DMS153 treated with DMSO at 0.1 percent for 48 hours (cell line): Measurements from ENCODE around the gene METAP2.
"Not testable (repeated sequence)": the region's sequence is repeated elsewhere in the genome, so short reads cannot be mapped to it uniquely, and the experiment has no call there.

Experiments
- DNase-seq: peaks from one replicate; lab custom pipeline; 2025; ENCODE audit not compliant: unreplicated experiment; lab: John Stamatoyannopoulos, UW

Gene METAP2

GRCh38 chr12:95462081-95462480, 11.9 kb upstream of the METAP2 start:
- no peak for DNase-seq

GRCh38 chr12:95462551-95462950, 11.4 kb upstream of the METAP2 start:
- DNase-seq, result no peak

- no peak for DNase-seq
Observed at GRCh38 chr12:95463050-95463449, 10.9 kb upstream of the METAP2 start.

- not testable (repeated sequence) for DNase-seq
Observed at GRCh38 chr12:95463776-95464175, 10.2 kb upstream of the METAP2 start.

GRCh38 chr12:95465275-95465674, 8.7 kb upstream of the METAP2 start:
- DNase-seq, result no peak

- DNase-seq, result no peak
Observed at GRCh38 chr12:95470300-95470699, 3.7 kb upstream of the METAP2 start.

- DNase-seq, result no peak
Observed at GRCh38 chr12:95473231-95473883, 595 bp upstream of the METAP2 start.

GRCh38 chr12:95474660-95474958, 657 bp downstream of the METAP2 start:
- no peak for DNase-seq

GRCh38 chr12:95480230-95480629, 6.3 kb downstream of the METAP2 start:
- DNase-seq, result no peak

GRCh38 chr12:95481072-95481471, 7.1 kb downstream of the METAP2 start:
- no peak for DNase-seq

GRCh38 chr12:95481888-95482287, 7.9 kb downstream of the METAP2 start:
- no peak for DNase-seq

GRCh38 chr12:95482564-95482963, 8.6 kb downstream of the METAP2 start:
- DNase-seq, result not testable (repeated sequence)

- DNase-seq, result no peak
Observed at GRCh38 chr12:95484524-95484923, 10.6 kb downstream of the METAP2 start.

- no peak for DNase-seq
Observed at GRCh38 chr12:95487024-95487423, 13.1 kb downstream of the METAP2 start.

- no peak for DNase-seq
Observed at GRCh38 chr12:95492462-95492861, 18.5 kb downstream of the METAP2 start.

GRCh38 chr12:95494888-95495287, 20.9 kb downstream of the METAP2 start:
- no peak for DNase-seq

GRCh38 chr12:95495433-95495832, 21.5 kb downstream of the METAP2 start:
- no peak for DNase-seq

GRCh38 chr12:95497031-95497430, 23.1 kb downstream of the METAP2 start:
- DNase-seq, result peak; percentile 23

GRCh38 chr12:95498968-95499367, 25.0 kb downstream of the METAP2 start:
- DNase-seq, result no peak

- no peak for DNase-seq
Observed at GRCh38 chr12:95499772-95500171, 25.8 kb downstream of the METAP2 start.

GRCh38 chr12:95504140-95504539, 30.2 kb downstream of the METAP2 start:
- DNase-seq, result no peak

GRCh38 chr12:95505039-95505438, 31.1 kb downstream of the METAP2 start:
- no peak for DNase-seq

- no peak for DNase-seq
Observed at GRCh38 chr12:95506707-95507523, 33.0 kb downstream of the METAP2 start.
